ENCODE measurements around the gene ALDH16A1.

GRCh38 chr19:49455773-49456172 is 2.7 kb downstream of the ALDH16A1 start:
- TF ChIP-seq POLR2A (IDR thresholded peaks at IDR 0.05; ENCODE audit: low read depth, low read length): no peak
- no peak for TF ChIP-seq POLR2AphosphoS5 (IDR thresholded peaks at IDR 0.05; ENCODE audit: low read depth, low read length)
